Measurements from ENCODE around the gene PSKH1. TPM values are rescaled to one million over a fixed set of nuclear protein-coding genes. Genes with fewer than 3 reads are reported as not detected.
"Not testable (repeated sequence)": the region's sequence is repeated elsewhere in the genome, so short reads cannot be mapped to it uniquely, and the experiment has no call there.

PSKH1 gene
- polyA plus RNA-seq, 1 donor from 2014 or later = 3.8 TPM

DNA sequence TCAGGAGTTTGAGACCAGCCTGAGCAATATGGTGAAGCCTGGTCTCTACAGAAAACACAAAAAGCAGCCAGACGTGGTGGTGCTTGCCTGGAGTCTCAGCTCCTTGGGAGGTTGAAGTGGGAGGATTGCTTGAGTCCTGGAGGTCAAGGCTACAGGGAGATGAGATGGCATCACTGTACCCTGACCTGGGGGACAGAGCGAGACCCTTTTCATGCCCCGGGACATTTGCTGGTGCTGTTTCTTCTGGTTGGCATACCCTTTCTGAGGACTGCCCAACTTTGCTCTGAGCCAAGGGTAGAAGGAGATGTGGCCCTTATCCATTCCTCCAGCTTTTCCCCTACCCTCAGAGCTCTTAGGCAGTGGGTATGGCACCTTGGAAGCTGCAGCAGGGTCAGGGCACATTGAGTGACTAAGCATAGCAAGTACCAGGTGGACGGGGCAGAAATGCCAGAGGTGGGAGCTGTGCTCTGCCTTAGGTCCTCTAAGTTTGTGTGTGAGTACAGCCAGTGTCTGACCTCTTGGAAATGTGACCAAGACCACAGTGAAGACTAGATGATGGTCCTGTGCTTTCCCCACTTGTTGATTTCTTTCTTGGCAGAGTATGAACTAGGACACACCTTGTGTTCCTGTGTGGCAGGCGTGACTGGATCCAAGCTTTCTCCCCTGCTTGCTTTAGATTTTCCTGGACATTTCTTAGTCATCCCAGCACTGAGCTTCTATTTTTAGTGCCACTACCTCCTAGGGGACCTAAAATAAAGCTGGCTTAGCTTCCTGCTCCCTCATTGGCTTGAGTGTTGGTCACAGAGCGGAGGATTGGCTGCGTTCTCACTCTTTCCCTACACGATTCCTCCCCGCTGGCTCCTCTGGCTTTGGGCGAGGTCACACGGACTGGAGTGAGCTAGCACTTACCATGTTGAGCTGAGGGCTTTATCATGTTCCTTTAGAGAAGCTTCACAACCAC lies 30.2 kb upstream of the PSKH1 start:
- H3K79me2 ChIP-seq (replicated peaks; ENCODE audit: insufficient read depth, low read length) = peaks cover 25% of the 10 kb centered on the region
- H3K36me3 ChIP-seq (ENCODE audit: insufficient read depth, low read length) = no peaks in the 10 kb centered on the region
- H3F3A ChIP-seq (ENCODE audit: insufficient read depth, low read length, poor library complexity, severe bottlenecking) = no peaks in the 10 kb centered on the region
- no peak overlapping the region for H3K4me2 ChIP-seq (ENCODE audit: low read length)
- no peaks in the 10 kb centered on the region for H3K27me3 ChIP-seq (ENCODE audit: insufficient read depth, low read depth, low read length)
- H3K9ac ChIP-seq (ENCODE audit: low read length) = no peak overlapping the region
- no peaks in the 10 kb centered on the region for H4K20me1 ChIP-seq (ENCODE audit: insufficient read depth)
- no peaks in the 10 kb centered on the region for H3K9me2 ChIP-seq (ENCODE audit: insufficient read depth, low read length)
- TF ChIP-seq MXI1 (conservative IDR thresholded peaks at IDR 0.05; ENCODE audit: poor library complexity, severe bottlenecking) (no peak), RAD21 (conservative IDR thresholded peaks at IDR 0.05) (no peak), EP300 (conservative IDR thresholded peaks at IDR 0.05; ENCODE audit: poor library complexity, severe bottlenecking) (no peak), EZH2 (IDR thresholded peaks at IDR 0.05; ENCODE audit: borderline replicate concordance, insufficient read depth, low read length, poor library complexity, severe bottlenecking) (no peak), SMC3 (conservative IDR thresholded peaks at IDR 0.05; ENCODE audit: poor library complexity) (no peak)
- TF ChIP-seq, protein P1, sequence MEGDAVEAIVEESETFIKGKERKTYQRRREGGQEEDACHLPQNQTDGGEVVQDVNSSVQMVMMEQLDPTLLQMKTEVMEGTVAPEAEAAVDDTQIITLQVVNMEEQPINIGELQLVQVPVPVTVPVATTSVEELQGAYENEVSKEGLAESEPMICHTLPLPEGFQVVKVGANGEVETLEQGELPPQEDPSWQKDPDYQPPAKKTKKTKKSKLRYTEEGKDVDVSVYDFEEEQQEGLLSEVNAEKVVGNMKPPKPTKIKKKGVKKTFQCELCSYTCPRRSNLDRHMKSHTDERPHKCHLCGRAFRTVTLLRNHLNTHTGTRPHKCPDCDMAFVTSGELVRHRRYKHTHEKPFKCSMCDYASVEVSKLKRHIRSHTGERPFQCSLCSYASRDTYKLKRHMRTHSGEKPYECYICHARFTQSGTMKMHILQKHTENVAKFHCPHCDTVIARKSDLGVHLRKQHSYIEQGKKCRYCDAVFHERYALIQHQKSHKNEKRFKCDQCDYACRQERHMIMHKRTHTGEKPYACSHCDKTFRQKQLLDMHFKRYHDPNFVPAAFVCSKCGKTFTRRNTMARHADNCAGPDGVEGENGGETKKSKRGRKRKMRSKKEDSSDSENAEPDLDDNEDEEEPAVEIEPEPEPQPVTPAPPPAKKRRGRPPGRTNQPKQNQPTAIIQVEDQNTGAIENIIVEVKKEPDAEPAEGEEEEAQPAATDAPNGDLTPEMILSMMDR (IDR thresholded peaks at IDR 0.05; ENCODE audit: poor library complexity, severe bottlenecking) = no peak
- TF ChIP-seq, protein P2, sequence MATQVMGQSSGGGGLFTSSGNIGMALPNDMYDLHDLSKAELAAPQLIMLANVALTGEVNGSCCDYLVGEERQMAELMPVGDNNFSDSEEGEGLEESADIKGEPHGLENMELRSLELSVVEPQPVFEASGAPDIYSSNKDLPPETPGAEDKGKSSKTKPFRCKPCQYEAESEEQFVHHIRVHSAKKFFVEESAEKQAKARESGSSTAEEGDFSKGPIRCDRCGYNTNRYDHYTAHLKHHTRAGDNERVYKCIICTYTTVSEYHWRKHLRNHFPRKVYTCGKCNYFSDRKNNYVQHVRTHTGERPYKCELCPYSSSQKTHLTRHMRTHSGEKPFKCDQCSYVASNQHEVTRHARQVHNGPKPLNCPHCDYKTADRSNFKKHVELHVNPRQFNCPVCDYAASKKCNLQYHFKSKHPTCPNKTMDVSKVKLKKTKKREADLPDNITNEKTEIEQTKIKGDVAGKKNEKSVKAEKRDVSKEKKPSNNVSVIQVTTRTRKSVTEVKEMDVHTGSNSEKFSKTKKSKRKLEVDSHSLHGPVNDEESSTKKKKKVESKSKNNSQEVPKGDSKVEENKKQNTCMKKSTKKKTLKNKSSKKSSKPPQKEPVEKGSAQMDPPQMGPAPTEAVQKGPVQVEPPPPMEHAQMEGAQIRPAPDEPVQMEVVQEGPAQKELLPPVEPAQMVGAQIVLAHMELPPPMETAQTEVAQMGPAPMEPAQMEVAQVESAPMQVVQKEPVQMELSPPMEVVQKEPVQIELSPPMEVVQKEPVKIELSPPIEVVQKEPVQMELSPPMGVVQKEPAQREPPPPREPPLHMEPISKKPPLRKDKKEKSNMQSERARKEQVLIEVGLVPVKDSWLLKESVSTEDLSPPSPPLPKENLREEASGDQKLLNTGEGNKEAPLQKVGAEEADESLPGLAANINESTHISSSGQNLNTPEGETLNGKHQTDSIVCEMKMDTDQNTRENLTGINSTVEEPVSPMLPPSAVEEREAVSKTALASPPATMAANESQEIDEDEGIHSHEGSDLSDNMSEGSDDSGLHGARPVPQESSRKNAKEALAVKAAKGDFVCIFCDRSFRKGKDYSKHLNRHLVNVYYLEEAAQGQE (IDR thresholded peaks at IDR 0.05; ENCODE audit: borderline replicate concordance) = no peak
- no peak overlapping the region for H3K4me3 ChIP-seq (ENCODE audit: low read length)
- H3K27ac ChIP-seq (ENCODE audit: low read length) = no peak overlapping the region
- no peaks in the 10 kb centered on the region for H3K9me3 ChIP-seq (ENCODE audit: low read length)
- no peak overlapping the region for H2AFZ ChIP-seq (ENCODE audit: low read depth, low read length)

DNA sequence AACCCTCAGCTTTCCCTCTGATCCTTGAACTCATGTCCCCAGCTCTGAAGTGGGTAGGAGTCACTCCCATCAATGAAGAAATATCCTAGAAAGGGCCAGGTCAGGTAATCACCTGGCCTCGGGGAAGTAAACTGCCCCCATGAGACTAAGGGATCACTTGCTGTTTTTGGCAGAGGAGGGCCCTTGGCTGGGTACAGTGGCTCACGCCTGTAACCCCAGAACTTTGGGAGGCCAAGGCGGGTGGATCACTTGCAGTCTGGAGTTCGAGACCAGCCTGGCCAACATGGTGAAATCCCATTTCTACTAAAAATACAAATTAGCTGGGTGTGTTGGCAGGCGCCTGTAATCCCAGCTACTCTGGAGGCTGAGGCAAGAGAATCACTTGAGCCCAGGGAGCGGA lies 29.0 kb upstream of the PSKH1 start:
- not testable (repeated sequence) for H3F3A ChIP-seq (ENCODE audit: insufficient read depth, low read length, poor library complexity, severe bottlenecking); H3K4me2 ChIP-seq (ENCODE audit: low read length); H3K36me3 ChIP-seq (ENCODE audit: insufficient read depth, low read length); H3K27ac ChIP-seq (ENCODE audit: low read length); H3K4me3 ChIP-seq (ENCODE audit: low read length); H3K9ac ChIP-seq (ENCODE audit: low read length); H3K9me2 ChIP-seq (ENCODE audit: insufficient read depth, low read length); H4K20me1 ChIP-seq (ENCODE audit: insufficient read depth); H3K9me3 ChIP-seq (ENCODE audit: low read length); H2AFZ ChIP-seq (ENCODE audit: low read depth, low read length); H3K27me3 ChIP-seq (ENCODE audit: insufficient read depth, low read depth, low read length)
- H3K79me2 ChIP-seq (replicated peaks; ENCODE audit: insufficient read depth, low read length) = peaks cover 14% of the 10 kb centered on the region
